HG02798 (cell line): ENCODE measurements around the gene PHPT1.
"Not testable (repeated sequence)": the region's sequence is repeated elsewhere in the genome, so short reads cannot be mapped to it uniquely, and the experiment has no call there.

Source experiments
- ATAC-seq: cut with Tn5 transposase; IDR thresholded peaks from one replicate; pipeline ENCODE4 v1.9.1; 2021; ENCODE audit warnings: mild to moderate bottlenecking; ENCODE audit not compliant: unreplicated experiment, poor library complexity

The PHPT1 gene

DNA sequence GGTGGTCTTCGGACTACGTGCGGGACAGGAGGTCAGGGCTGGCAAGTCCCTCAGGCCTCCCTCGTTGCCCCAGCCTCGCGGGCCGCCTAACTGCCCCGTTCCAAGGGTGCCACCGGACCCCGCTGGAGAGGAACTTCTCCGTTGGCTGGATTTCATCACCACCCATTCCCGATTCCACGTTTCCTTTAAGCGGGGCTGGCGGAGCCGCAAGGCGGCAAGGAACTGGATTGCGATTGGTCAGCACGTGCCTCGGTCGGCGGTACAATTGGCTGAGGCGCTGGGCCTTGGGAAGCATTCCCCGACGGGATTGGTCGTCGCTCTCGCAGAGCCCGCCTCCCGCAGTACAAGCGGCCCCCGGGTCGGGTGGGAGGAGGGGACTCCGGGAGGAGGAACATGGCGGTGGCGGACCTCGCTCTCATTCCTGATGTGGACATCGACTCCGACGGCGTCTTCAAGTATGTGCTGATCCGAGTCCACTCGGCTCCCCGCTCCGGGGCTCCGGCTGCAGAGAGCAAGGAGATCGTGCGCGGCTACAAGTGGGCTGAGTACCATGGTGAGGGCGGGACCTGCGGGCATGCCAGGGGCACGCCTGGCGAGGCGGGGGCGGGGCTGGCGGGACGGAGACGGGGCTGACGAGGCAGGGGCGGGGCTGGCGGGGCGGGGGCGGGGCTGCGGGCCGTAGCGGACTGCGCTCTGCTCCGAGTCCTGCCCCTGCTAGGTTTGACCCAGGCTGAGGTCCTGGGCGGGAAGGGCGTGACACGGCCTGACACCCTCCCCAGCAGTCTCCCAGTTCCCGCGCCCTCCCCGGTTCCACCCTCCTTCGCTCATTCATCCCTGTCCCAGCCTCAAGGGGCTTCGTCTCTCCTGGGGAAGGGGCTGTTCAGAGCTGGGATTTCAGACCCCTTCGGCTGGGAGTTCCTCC is at the start of gene PHPT1:
Gene PHPT1 (plus strand): TSS at position 372 of the 922 bp plus-strand sequence. CDS start 22 bp downstream, at position 394.
- peak; percentile 84 for ATAC-seq

DNA sequence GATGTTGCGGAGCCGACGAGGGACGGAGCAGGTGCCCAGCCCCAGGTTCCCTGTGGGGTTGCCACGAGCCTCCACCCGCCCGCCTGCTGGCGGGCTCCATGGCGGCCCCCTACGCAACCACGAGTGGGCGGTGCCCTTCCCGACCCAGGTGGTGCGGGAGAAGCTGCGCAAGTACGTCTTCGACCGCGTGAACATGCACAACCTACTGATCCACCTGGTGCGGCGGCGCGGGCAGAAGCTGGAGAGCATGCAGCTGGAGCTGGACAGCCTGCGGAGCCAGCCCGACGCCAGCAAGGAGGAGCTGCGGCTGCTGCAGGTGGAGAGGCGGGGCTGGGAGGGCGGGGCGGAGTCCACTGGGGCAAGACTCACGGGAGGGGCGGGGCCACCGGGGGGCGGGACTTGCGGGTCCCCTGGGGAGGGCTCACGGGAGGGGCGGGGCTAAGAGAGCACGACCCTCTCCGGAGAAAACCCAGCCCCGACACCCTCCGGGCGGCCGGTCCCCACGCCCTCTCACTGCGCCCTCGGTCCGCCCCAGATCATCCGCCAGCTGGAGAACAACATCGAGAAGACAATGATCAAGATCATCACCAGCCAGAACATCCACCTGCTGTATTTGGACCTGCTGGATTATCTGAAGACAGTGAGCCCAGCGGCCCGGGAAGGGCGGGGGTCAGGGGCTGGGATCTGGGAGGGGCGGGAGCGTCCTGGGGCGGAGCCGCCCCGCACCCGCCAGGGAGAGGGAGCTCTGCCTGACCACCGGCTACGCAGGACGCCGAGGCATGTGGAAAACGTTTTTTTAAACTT is 49.2 kb upstream of the PHPT1 start:
- peak; percentile 58 for ATAC-seq

DNA sequence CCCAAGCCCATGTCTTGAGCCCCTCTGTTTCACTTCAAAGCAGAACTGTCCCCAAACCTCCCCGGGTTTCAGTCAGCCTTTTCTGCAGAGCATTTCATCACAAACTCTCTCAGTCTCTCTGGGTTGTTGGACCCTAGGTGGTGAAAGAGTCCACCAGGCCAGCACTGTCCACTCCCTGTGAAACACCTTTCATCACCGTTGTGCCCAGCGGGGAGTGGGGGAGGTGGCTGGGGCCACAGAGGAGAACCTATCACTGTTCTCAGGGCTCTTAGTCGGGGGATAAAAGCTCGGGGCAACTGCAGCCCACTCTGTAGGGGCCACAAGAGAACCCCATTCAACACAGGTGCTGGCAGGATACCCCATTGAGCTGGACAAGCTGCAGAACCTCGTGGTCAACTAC is 46.9 kb upstream of the PHPT1 start:
- no peak for ATAC-seq

DNA sequence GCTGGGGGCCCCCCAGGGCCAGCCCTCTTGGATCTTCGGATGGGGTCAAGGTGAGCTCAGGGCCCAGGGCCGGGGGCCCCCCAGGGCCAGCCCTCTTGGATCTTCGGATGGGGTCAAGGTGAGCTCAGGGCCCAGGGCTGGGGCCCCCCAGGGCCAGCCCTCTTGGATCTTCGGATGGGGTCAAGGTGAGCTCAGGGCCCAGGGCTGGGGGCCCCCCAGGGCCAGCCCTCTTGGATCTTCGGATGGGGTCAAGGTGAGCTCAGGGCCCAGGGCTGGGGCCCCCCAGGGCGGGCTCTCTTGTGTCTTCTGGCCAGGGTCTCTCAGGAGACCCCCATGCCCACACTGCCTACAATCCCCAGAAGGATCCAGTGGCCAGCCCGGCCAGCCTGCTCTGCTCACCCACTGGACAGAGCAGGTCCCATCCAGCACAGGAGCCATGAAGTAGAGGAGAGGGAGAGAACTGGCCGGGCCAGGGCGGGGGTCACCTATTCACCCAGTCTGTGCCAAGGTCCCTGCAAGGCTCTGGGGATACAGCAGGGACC is 46.1 kb upstream of the PHPT1 start:
- not testable (repeated sequence) for ATAC-seq

DNA sequence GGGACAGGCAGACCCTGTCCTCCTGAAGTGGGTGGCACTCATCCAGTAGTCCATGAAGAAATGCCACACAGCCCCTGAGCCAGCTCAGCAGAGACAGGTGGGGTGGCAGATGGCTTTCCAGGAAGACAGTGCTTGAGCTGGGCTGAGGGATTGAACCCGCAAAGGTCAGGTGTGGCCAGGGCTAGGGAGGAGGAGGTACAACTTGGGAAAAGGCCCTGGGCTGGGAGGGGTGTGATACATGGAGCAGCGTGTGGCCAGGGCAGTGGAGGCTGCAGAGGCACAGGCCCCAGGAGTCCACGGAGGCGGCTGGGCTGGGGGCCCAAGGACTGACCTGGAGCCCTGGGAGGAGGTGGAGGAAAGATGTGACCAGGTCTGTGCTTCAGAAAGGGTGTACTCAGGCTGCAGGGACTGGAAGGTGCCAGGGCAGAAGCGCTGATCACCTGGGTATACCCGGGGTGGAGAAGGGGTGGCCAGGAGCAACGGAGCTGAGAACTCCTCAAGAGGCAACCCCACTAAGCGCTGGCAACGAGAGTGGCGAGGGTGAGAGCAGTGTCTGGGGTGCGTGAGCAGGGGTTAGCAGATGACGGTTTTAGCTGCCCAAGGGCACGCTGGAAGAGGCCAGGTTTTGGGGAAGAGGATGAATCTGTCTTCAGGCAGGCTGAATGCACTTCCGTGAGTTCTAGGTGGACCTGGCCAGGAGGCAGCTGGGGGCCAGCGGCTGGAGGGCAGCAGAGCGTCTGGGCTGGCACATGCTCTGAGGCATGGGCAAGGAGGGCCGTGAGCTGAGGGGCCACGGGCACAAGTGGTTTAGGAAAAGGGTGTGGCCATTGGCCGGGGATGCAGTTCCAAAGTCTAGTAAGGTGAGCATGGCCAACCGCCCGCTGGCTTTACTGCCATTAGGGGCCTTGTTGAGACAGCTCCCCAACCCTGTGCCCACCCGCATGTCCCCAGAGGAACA is 45.4 kb upstream of the PHPT1 start:
- ATAC-seq: no peak

DNA sequence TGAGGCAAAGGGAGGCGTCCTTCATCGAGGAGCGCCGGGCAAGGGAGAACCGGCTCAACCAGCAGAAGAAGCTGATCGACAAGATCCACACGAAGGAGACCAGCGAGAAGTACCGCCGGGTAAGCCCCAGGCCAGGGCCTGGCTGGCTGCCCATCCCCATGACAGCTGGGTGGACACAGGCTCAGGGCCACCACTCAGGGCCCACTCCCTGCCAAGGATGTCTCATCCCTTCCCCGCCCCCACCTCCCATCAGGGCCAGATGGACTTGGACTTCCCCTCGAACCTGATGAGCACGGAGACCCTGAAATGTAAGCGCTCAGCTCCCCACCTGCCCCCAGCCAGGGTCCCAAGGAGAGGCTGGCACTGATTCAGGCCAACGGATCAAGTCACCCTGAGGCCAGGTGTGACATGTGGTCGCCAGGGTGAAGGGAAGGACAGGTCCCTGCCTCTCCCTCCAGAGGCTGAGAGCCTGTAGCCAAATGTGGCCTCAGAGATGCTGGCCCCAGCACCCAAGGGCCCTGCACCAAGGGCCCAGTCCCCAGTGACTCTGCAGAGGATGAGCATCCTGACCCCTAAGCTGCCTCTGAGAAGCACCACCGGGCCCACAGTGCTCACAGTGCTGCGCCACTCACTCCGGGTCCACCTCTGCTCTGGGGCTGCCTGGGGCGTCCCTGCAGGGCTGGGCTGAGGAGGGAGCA is 44.6 kb upstream of the PHPT1 start:
- no peak for ATAC-seq

DNA sequence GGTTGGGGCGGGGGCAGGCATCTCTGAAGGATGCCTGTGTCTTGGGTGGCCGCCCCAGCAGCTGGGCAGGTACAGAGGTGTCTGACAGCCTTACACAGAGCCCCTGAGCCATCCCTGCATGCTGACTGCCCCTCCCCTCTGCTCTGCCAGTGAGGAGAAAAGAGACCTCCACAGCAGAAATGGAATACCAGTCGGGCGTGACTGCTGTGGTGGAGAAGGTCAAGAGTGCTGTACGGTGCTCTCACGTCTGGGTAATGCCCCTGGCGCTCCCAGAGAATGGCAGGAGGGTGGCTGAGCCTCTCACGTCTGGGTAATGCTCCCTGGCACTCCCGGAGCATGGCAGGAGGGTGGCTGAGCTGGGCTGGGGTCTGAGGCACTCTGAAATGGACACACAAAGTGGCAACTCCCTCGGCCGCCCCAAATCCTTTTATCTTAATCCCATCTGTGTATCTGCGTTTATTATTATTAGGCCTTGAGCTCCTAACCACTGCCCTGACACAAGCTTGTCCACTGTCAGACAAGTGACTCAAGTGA is 43.9 kb upstream of the PHPT1 start:
- ATAC-seq: no peak

DNA sequence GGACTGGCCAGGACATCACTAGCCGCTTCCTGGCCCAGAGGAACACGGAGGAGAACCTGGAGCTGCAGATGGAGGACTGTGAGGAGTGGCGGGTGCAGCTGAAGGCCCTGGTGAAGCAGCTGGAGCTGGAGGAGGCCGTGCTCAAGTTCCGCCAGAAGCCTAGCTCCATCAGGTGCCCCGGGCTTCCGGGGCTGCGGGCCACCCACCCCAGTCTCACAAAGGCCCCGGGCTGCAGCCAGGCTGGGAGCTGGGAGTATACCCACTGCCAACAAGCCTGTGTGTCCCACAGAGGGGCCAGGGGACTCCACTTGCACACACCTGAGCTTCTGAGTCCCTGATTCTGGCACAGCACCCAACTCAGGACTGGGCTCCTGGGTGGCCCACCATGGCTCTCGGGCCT is 43.1 kb upstream of the PHPT1 start:
- ATAC-seq: no peak

DNA sequence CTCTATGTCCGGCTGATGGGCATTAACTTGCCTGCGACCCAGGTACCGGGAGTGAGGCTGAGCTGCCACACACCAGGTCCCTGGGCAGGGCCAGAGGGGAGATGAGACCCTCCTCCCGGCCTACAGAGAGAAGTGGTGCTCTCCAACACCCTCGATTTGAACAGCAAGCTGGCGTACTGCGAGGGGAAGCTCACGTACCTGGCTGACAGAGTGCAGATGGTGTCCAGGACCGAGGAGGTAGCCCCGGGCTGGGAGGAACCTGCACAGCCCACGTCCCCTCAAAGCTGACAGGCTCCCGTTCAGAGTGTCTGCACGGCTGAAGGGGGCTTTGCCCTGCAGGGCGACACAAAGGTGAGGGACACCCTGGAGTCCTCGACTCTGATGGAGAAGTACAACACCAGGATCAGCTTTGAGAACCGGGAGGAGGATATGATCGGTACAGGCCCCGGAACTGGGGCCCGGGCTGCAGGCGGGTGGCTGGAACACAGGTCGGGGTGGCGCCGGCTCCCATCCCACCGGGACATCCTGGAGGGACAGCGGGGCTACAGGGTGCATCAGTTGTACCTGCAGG is 42.5 kb upstream of the PHPT1 start:
- no peak for ATAC-seq

DNA sequence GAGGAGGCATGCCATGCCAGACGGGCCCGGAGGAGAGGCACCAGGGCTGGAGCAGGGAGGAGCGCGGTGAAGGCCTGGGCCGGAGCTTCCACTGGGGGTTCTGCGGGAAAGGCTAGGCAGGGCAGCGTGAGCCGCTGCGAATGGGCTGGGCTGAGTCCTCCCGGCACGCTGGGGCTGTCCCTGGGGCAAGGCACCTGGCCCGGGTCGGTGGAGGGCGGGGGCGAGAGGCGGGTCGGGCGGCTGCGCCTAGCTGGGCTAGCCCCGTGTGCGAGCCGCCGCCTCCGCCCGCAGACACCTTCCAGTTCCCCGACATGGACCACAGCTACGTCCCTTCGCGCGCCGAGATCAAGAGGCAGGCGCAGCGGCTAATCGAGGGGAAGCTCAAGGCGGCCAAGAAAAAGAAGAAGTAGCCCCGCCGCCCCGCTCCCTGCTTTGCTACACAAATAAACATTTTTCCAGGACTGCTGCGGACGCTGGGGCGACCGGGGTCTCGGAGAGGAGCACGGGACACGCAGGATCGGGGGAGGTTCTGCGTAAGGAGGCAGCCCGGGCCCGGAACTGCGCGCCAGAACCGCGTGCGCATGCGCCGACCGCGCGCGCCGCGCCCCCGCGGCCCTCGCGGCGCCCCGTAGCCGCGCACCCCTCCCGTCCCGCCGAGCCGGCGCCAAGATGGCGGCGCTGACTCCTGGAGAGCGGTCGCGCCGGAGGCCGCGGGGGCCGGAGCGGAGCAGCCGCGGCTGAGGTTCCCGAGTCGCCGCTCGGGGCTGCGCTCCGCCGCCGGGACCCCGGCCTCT is 41.7 kb upstream of the PHPT1 start, which contains the start of gene RABL6:
Gene RABL6 (plus strand): TSS at position 668 of the 794 bp plus-strand sequence. CDS start 249 bp downstream, outside the sequence.
- peak; percentile 82 for ATAC-seq

DNA sequence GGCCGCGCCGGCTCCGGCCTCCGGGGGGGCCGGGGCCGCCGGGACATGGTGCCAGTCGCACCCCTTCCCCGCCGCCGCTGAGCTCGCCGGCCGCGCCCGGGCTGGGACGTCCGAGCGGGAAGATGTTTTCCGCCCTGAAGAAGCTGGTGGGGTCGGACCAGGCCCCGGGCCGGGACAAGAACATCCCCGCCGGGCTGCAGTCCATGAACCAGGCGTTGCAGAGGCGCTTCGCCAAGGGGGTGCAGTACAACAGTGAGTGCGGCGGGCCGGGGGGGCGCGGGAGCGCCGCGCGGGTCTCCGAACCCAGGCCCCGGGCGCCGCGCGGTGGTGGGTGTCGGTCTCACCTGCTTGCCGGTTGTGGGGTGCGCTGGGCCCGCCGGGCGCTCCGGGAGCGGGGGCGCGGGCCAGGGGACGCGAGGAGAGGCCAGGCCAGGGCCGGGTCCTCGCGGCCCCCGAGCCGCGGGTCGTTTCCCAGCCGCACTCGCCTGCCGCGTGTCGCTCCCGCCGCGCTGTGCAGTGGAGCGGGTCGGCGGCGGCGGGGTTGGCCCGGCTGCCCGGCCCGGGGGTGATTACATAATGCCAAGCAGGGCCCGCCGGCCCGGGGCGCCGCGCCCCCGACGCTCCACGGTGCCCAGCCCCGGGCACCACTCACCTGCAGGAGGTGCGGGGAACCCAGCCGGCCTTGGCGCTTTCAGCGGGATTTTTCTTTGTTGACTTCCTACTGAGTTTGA is 41.0 kb upstream of the PHPT1 start:
- peak; percentile 29 for ATAC-seq

DNA sequence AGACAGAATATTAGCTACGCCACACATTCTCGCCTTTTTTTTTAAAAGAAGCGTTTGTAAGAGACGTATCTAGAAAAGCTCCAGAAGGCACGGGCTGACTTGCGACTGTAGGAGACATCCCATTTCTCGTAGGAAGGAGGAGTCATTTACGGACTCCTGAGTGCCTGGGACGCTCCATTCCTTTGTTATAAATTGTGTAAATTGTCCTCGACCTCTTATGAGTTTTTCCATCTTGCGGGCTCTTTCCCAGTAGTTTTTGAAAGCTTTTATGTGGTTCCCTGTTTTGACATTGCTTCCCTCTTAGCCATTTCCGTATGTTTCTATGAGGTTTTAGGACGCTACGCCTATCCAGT is 40.4 kb upstream of the PHPT1 start:
- no peak for ATAC-seq

DNA sequence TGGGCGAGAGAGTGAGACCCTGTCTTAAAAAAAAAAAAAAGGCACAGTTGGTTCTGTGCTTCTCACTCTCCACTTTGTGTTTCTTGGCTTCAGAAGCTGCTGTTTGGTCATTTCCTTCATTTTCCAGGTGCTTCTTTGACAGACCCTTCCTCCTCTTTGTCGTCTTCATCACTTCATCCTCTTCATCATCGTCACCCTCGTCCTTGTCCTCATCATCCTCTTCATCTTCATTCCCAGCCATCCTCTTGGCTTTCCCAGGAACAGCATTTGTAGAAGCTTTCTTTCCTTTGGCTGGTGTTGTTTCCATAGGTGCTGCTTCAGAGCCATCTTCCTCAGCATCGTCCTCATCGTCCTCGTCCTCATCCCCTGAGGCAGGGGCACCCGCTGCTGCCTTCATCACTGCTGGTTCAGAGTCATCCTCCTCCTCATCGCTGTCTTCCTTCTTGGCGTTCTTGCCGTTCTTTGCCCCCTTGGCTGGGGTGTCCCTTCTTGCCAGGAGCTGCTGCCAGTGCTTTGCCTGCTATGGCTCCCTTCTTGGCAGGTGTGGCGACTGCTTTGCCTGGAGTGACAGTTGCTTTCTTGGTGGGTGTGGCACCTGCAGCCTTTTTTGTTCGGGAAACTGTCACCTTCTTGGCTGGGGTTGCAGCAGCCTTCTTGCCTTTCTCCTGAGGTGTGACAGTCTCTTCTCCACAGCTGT is 34.3 kb upstream of the PHPT1 start:
- ATAC-seq: no peak

DNA sequence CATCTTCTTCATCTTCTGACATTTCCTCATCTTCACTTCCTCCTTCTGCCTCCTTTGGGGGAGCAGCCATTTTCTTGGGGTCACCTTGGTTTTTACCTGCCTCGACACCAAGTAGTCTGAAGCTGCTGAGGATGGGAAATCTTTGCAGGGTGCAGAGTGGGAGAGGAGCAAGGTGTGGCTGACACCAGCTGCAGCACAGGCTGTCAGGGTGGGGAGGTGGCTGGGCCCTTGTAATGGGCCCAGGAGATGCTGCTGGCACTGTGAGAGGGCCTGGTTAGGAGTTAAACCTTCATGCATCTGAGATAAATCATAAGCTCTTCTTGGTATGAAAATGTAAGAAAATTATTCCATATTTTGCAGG is 33.8 kb upstream of the PHPT1 start:
- ATAC-seq: no peak

DNA sequence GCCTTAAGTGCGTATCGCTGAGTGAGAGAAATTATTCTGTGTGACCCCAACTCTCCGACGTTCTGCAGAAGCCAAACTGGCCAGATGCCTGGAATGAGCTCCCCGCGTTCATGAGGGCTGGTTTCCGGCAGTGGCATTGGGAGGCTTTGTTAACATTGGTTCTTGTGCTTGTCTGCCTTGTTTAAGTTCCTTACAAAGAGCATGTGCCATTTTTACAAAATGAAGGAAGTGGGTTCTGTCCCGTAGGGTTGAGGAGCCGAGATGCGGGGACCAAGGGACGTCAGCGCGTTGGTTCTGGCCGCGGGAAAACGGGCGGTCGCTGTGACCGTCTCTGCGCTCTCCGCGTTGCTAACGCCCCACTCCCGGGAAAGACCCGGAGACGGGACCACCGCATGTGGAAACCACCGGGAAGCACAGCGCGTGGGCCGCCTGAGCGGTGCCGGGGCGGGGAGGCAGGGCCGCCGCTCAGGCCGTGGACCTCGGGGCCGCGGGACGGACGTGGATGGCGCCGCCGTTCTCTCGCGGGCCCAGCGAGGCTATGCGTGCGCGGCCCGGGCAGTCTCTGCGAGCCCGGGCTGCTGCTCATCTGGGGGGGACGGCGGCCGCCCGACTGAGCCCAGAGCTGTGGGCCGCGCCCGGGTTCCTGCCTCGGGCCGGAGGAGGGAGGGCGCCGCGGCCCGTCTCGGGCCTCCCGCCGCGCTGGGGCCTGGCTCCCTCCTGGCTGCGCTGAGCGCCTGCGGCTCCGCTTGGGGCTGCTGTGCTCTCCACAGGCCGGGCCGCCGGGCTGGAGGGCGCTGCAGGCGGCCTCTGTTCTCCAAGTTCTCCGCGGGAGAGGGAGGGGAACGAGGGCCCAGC is 28.0 kb upstream of the PHPT1 start:
- no peak for ATAC-seq
